ENCODE measurements around the gene LPP.

Gene LPP

DNA sequence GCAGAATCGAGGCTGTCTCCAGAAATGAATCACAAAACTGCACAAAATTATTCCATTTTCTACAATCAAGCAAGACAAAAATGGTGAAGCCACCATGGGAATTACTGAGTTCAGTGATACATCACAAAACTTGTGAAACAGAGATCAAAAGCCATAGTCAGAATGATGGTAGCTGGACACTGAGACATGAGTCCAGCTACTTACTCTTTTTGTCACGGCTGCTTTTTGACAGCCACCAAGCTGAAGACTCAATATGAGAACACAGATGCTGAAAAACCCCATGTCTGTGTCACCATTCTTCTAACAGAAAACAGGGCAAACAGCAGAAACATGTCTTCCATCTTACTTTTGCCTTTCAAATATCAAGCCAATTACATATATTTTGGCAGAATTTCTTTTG lies 237.6 kb downstream of the LPP start:
- peak overlapping the region; percentile 96 for H3K27ac Mint-ChIP-seq
- no peak overlapping the region for H3K4me3 Mint-ChIP-seq
- H3K9me3 Mint-ChIP-seq, result no peaks in the 10 kb centered on the region
- peaks cover 6% of the 10 kb centered on the region for H3K36me3 Mint-ChIP-seq (ENCODE audit: low read depth)
- peaks cover 53% of the 10 kb centered on the region for H3K4me1 Mint-ChIP-seq (ENCODE audit: low read depth)
- no peaks in the 10 kb centered on the region for H3K27me3 Mint-ChIP-seq
- intact Hi-C loops (cut with micrococcal nuclease), result loop anchor here (2.0 to 10.0 kb wide), 3 partner anchors 47 to 563 kb away; no protein-coding TSS in a partner anchor

GRCh38 chr3:188392076-188392475 lies 238.1 kb downstream of the LPP start:
- H3K4me1 Mint-ChIP-seq (ENCODE audit: low read depth), result peaks cover 57% of the 10 kb centered on the region
- intact Hi-C loops (cut with micrococcal nuclease), result loop anchor here (10.0 kb wide), 1 partner anchor 563 kb away; no protein-coding TSS in a partner anchor
- no peaks in the 10 kb centered on the region for H3K9me3 Mint-ChIP-seq
- H3K36me3 Mint-ChIP-seq (ENCODE audit: low read depth), result peaks cover 6% of the 10 kb centered on the region
- no peak overlapping the region for H3K27ac Mint-ChIP-seq
- H3K4me3 Mint-ChIP-seq, result no peak overlapping the region
- no peaks in the 10 kb centered on the region for H3K27me3 Mint-ChIP-seq

GRCh38 chr3:188394623-188395022 lies 240.7 kb downstream of the LPP start:
- H3K27ac Mint-ChIP-seq, result no peak overlapping the region
- no peaks in the 10 kb centered on the region for H3K27me3 Mint-ChIP-seq
- intact Hi-C loops (cut with micrococcal nuclease), result loop anchor here (10.0 kb wide), 1 partner anchor 560 kb away; no protein-coding TSS in a partner anchor
- H3K9me3 Mint-ChIP-seq, result no peaks in the 10 kb centered on the region
- peaks cover 16% of the 10 kb centered on the region for H3K36me3 Mint-ChIP-seq (ENCODE audit: low read depth)
- peaks cover 60% of the 10 kb centered on the region for H3K4me1 Mint-ChIP-seq (ENCODE audit: low read depth)
- H3K4me3 Mint-ChIP-seq, result no peak overlapping the region

DNA sequence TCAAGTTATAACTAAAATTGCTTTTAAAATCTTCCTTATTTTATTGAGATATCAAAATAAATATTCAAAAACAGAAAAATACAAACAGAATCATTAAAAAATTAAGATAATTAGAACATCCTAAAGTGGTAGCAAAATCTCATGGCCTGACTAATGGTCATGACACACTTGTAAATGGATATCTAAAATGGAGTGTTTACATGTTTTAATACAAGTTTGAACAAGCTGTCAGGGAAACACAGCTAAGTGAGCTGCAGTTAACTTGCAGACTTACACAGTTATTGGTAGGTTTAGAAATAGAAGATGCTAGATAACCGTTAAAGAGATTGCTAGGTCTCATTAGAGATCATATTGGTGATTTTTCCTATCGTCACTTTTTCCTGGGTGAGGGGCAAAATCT lies 242.3 kb downstream of the LPP start:
- intact Hi-C loops (cut with micrococcal nuclease), result loop anchor here (10.0 kb wide), 1 partner anchor 559 kb away; no protein-coding TSS in a partner anchor

GRCh38 chr3:188396900-188397299 lies 242.9 kb downstream of the LPP start:
- Mint-ChIP-seq H3K27ac (peak overlapping the region; percentile 84), H3K4me1 (ENCODE audit: low read depth) (peaks cover 59% of the 10 kb centered on the region), H3K27me3 (no peaks in the 10 kb centered on the region), H3K9me3 (no peaks in the 10 kb centered on the region), H3K4me3 (no peak overlapping the region), H3K36me3 (ENCODE audit: low read depth) (peaks cover 16% of the 10 kb centered on the region)
- intact Hi-C loops (cut with micrococcal nuclease), result loop anchor here (10.0 kb wide), 1 partner anchor 558 kb away; no protein-coding TSS in a partner anchor

More for the DNA sequence above, 242.3 kb downstream of the LPP start:
- Mint-ChIP-seq H3K27me3 (no peaks in the 10 kb centered on the region), H3K4me1 (ENCODE audit: low read depth) (peaks cover 58% of the 10 kb centered on the region), H3K9me3 (no peaks in the 10 kb centered on the region), H3K27ac (peak overlapping the region; percentile 84), H3K4me3 (no peak overlapping the region), H3K36me3 (ENCODE audit: low read depth) (peaks cover 16% of the 10 kb centered on the region)

DNA sequence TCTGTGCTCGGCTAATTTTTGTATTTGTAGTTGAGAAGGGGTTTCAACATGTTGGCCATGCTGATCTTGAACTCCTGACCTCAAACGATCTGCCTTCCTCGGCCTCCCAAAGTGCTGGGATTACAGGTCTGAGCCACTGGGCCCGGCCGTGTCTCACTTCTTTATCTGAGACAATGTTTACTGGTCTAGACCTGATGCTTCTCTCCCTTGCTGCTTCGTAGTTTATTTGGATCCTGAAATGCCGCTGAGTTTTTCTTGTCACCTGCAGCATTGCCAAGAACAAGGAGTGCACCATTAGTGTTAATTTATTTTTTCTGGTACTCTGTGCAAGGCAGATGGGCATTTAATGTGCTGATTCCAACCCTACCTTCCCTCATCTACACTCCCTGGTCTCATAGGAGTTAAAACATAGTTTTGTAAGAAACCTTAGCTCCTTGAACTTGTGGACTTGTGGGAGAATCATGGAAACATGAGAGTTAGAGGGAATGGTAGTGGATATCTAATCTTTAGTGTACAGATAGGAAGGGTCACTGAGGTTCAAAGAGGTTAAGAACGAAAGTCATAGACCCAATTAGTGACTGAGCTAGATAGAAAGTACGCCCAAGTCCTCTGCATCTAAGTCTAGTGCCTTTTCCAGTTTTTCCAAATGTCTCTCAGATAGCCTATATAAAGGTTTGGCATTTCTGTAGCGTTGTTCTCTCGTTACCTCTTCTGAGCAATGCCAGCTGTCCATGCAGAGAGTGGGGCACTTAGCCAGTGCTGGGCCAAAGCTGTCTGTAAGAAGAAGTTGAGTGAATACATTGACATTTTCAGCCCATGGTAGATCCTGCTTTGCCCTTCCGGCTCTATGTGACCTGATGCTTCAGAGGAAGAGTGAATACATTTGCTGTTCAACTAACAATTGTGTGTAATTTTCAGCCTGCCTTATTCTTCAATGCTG lies 244.1 kb downstream of the LPP start:
- H3K27me3 Mint-ChIP-seq, result no peaks in the 10 kb centered on the region

GRCh38 chr3:188400494-188401243 lies 246.7 kb downstream of the LPP start:
- Mint-ChIP-seq H3K4me3 (no peak overlapping the region), H3K9me3 (no peaks in the 10 kb centered on the region), H3K27ac (peak overlapping the region; percentile 84), H3K36me3 (ENCODE audit: low read depth) (peaks cover 31% of the 10 kb centered on the region), H3K27me3 (no peaks in the 10 kb centered on the region), H3K4me1 (ENCODE audit: low read depth) (peaks cover 60% of the 10 kb centered on the region)
- intact Hi-C loops (cut with micrococcal nuclease), result loop anchor here (5.0 kb wide), 1 partner anchor 37 kb away; no protein-coding TSS in a partner anchor

More for the DNA sequence above, 244.1 kb downstream of the LPP start:
- no peaks in the 10 kb centered on the region for H3K9me3 Mint-ChIP-seq
- peaks cover 21% of the 10 kb centered on the region for H3K36me3 Mint-ChIP-seq (ENCODE audit: low read depth)
- intact Hi-C loops (cut with micrococcal nuclease), result loop anchor here (10.0 kb wide), 1 partner anchor 557 kb away; no protein-coding TSS in a partner anchor
- peaks cover 64% of the 10 kb centered on the region for H3K4me1 Mint-ChIP-seq (ENCODE audit: low read depth)
- H3K4me3 Mint-ChIP-seq, result peak overlapping the region; percentile 63
- H3K27ac Mint-ChIP-seq, result peak overlapping the region; percentile 84

DNA sequence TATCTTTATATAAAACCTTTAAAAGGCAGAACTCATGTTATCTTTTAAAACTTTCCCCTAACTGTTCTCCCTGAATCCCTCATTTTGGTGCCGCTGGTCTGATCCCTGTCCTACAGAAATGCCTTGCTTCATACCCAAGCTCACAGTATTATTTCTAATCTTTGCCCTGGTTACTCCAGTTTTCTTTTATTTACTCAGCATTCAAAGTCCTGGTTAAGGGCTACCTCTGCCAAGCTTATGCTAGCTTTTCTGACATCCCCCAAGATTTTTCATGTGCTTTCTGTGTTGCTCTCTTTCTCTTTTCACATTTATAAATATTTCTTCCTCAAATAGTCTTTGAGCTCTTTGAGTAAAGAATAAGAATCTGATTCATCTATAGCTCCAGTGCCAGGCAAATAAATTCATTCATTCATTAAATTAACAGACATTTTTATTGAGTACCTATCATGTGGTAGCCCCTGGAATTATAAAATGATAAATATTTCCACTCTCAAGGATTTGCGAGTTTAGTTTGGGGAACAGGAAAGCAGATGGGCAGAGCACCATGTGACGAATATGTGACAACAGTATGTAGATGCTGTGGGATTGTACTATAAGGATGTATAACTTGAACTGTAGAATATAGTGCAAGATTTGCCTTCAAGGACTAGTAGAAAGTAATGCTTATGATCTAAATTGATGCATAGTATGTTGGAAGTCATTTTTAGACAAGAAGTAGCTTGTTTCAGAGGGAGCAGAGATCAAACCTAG lies 247.5 kb downstream of the LPP start:
- H3K27ac Mint-ChIP-seq, result peak overlapping the region; percentile 84
- no peaks in the 10 kb centered on the region for H3K27me3 Mint-ChIP-seq
- H3K4me1 Mint-ChIP-seq (ENCODE audit: low read depth), result peaks cover 58% of the 10 kb centered on the region
- intact Hi-C loops (cut with micrococcal nuclease), result loop anchor here (5.0 kb wide), 1 partner anchor 36 kb away; no protein-coding TSS in a partner anchor
- H3K9me3 Mint-ChIP-seq, result no peaks in the 10 kb centered on the region
- H3K36me3 Mint-ChIP-seq (ENCODE audit: low read depth), result peaks cover 38% of the 10 kb centered on the region
- no peak overlapping the region for H3K4me3 Mint-ChIP-seq

DNA sequence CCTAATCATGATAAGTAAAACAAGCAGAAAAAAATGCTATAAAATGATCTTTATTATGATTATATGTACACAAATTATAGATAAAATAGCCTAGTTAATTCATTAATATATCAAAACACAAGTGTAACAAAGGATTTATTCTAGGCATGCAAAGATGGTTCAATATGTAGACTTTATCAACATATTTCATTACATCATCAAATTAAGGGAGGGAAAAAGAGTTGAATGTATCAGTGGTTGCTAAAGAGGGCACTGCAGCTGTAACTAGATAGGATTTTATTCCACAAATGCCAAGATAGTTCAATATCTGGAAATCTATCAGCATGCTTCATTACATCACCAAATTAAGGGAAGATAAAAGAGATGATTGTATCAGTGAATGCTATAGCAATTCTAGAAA lies 248.3 kb downstream of the LPP start:
- Mint-ChIP-seq H3K9me3 (no peaks in the 10 kb centered on the region), H3K27ac (peak overlapping the region; percentile 50), H3K27me3 (no peaks in the 10 kb centered on the region), H3K4me3 (no peak overlapping the region), H3K36me3 (ENCODE audit: low read depth) (peaks cover 46% of the 10 kb centered on the region), H3K4me1 (ENCODE audit: low read depth) (peaks cover 50% of the 10 kb centered on the region)
- intact Hi-C loops (cut with micrococcal nuclease), result loop anchor here (5.0 kb wide), 1 partner anchor 35 kb away; no protein-coding TSS in a partner anchor

DNA sequence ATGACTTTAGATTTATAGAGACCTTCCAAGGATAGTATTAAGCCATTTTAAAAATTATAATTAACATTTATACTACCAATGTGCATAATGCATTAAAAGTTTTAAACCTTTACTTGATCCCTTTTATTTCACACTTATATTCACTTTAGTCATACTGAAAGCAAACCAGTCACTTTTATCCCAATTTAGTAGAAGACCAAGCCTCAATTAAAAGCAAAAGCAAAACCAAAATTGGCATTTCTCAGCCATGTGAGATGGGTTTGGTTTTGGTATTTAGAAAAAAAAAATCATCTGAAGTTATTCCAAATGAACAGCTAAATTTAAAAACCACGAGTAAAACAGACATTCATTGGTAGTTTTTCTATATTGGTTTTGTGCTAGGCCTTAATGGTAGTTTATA lies 249.4 kb downstream of the LPP start:
- Mint-ChIP-seq H3K9me3 (no peaks in the 10 kb centered on the region), H3K4me3 (no peak overlapping the region), H3K4me1 (ENCODE audit: low read depth) (peaks cover 38% of the 10 kb centered on the region), H3K27me3 (no peaks in the 10 kb centered on the region), H3K27ac (no peak overlapping the region), H3K36me3 (ENCODE audit: low read depth) (peaks cover 56% of the 10 kb centered on the region)
- intact Hi-C loops (cut with micrococcal nuclease), result loop anchor here (5.0 kb wide), 1 partner anchor 34 kb away; no protein-coding TSS in a partner anchor

GRCh38 chr3:188404124-188404523 lies 250.2 kb downstream of the LPP start:
- Mint-ChIP-seq H3K4me3 (no peak overlapping the region), H3K27ac (no peak overlapping the region), H3K36me3 (ENCODE audit: low read depth) (peaks cover 55% of the 10 kb centered on the region), H3K4me1 (ENCODE audit: low read depth) (peaks cover 31% of the 10 kb centered on the region), H3K27me3 (no peaks in the 10 kb centered on the region), H3K9me3 (no peaks in the 10 kb centered on the region)
- intact Hi-C loops (cut with micrococcal nuclease), result loop anchor here (5.0 kb wide), 1 partner anchor 33 kb away; no protein-coding TSS in a partner anchor

- no peaks in the 10 kb centered on the region for H3K27me3 Mint-ChIP-seq
- peak overlapping the region; percentile 32 for H3K27ac Mint-ChIP-seq
- peaks cover 57% of the 10 kb centered on the region for H3K36me3 Mint-ChIP-seq (ENCODE audit: low read depth)
- peaks cover 29% of the 10 kb centered on the region for H3K4me1 Mint-ChIP-seq (ENCODE audit: low read depth)
- no peak overlapping the region for H3K4me3 Mint-ChIP-seq
- intact Hi-C loops (cut with micrococcal nuclease), result loop anchor here (5.0 kb wide), 1 partner anchor 33 kb away; no protein-coding TSS in a partner anchor
- H3K9me3 Mint-ChIP-seq, result no peaks in the 10 kb centered on the region
These were observed 250.7 kb downstream of the LPP start for GRCh38 chr3:188404701-188405100.

Measured in dendritic cell treated with granulocyte-macrophage colony-stimulating factor and Interleukin-4, amounts not matched to agents 40 ng/mL and 50 ng/mL, for 4 days (primary cell).